Measurements from ENCODE around the gene SIRT7. TPM values are rescaled to one million over a fixed set of nuclear protein-coding genes. Genes with fewer than 3 reads are reported as not detected.

SIRT7 gene
- total and polyA plus RNA-seq, 2 donors (not counting 3 experiments of a cell fraction or from before 2014, with no cell fraction given), result 11.6 to 28.8 TPM

- DNase-seq (ENCODE audit: low read depth, low spot score), result no peak
- TF ChIP-seq, protein P1, sequence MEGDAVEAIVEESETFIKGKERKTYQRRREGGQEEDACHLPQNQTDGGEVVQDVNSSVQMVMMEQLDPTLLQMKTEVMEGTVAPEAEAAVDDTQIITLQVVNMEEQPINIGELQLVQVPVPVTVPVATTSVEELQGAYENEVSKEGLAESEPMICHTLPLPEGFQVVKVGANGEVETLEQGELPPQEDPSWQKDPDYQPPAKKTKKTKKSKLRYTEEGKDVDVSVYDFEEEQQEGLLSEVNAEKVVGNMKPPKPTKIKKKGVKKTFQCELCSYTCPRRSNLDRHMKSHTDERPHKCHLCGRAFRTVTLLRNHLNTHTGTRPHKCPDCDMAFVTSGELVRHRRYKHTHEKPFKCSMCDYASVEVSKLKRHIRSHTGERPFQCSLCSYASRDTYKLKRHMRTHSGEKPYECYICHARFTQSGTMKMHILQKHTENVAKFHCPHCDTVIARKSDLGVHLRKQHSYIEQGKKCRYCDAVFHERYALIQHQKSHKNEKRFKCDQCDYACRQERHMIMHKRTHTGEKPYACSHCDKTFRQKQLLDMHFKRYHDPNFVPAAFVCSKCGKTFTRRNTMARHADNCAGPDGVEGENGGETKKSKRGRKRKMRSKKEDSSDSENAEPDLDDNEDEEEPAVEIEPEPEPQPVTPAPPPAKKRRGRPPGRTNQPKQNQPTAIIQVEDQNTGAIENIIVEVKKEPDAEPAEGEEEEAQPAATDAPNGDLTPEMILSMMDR (IDR thresholded peaks at IDR 0.05; ENCODE audit: extremely low read depth in 1 of 2, insufficient read depth in 1 of 2, low read depth in 1 of 2, low read length in 2 of 2), result no peak
- TF ChIP-seq MYC (IDR thresholded peaks at IDR 0.05; ENCODE audit: low read depth, low read length) (no peak), EZH2 (IDR thresholded peaks at IDR 0.05; ENCODE audit: borderline replicate concordance, low read depth, low read length, severe bottlenecking) (no peak), POLR2A (IDR thresholded peaks at IDR 0.05; ENCODE audit: low read depth, low read length) (no peak), GATA2 (IDR thresholded peaks at IDR 0.05; ENCODE audit: insufficient read depth, insufficient read length, low read depth, low read length) (no peak), JUN (IDR thresholded peaks at IDR 0.05; ENCODE audit: borderline replicate concordance, insufficient read depth, insufficient read length, low read depth) (no peak), FOS (IDR thresholded peaks at IDR 0.05; ENCODE audit: borderline replicate concordance, insufficient read depth, low read length) (no peak), POLR2AphosphoS5 (IDR thresholded peaks at IDR 0.05; ENCODE audit: insufficient read depth, low read depth, low read length) (no peak)
- TF ChIP-seq, protein P2, sequence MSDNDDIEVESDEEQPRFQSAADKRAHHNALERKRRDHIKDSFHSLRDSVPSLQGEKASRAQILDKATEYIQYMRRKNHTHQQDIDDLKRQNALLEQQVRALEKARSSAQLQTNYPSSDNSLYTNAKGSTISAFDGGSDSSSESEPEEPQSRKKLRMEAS (IDR thresholded peaks at IDR 0.05; ENCODE audit: insufficient read depth, insufficient read length), result no peak
- intact Hi-C loops (cut with micrococcal nuclease), result loop anchor here (5.0 kb wide), 1 partner anchor 38 kb away; the partner anchor contains the start of gene ASPSCR1
- Histone ChIP-seq H3K4me3 (replicated peaks in 1 of 3; ENCODE audit: insufficient read depth in 1 of 3, low read depth in 1 of 3, low read length in 3 of 3) (no peak overlapping the region), H3K4me1 (ENCODE audit: control insufficient read depth, extremely low read depth, insufficient read depth, low read length) (peaks cover 7% of the 10 kb centered on the region), H2AFZ (ENCODE audit: low read depth, low read length) (no peak overlapping the region), H3K79me2 (ENCODE audit: control insufficient read depth, insufficient read depth, low read length) (peaks cover 8% of the 10 kb centered on the region), H4K20me1 (replicated peaks; ENCODE audit: control insufficient read depth, extremely low read depth, insufficient read depth, low read length) (no peaks in the 10 kb centered on the region), H3K27ac (ENCODE audit: insufficient read depth, low read depth, low read length) (no peak overlapping the region), H3K4me2 (ENCODE audit: insufficient read depth, low read length) (no peak overlapping the region), H3K9me1 (replicated peaks; ENCODE audit: control insufficient read depth, extremely low read depth, insufficient read depth, low read length) (no peaks in the 10 kb centered on the region), H3K36me3 (ENCODE audit: control insufficient read depth in 2 of 2, extremely low read depth in 1 of 2, insufficient read depth in 2 of 2, low read length in 2 of 2) (no peaks in the 10 kb centered on the region), H3K9ac (replicated peaks; ENCODE audit: extremely low read depth, insufficient read depth, low read length) (no peak overlapping the region), H3K27me3 (ENCODE audit: control insufficient read depth in 2 of 2, insufficient read depth in 2 of 2, low read length in 2 of 2) (peaks cover 0 to 2% of the 10 kb centered on the region in 2 experiments), H3K9me3 (replicated peaks; ENCODE audit: control insufficient read depth, insufficient read depth, low read length) (no peaks in the 10 kb centered on the region)
- FAIRE-seq, result no peak
- POLR2A ChIA-PET, result no interaction called here
- no TSS peak for BruUV-seq (replicated peaks)
- dilution Hi-C loops (cut with MboI; ENCODE audit: extremely low pct_ligation_motif_present, low sequenced_read_pairs), result no loop called here
- CTCF ChIA-PET, result interaction anchor here (1.1 to 1.3 kb wide), 2 partner anchors 11 to 13 kb away, joined by 3 to 10 read pairs; partner anchors contain the start of gene MAFG
Observed at GRCh38 chr17:81939218-81939617, 21.2 kb upstream of the SIRT7 start.
